Neuronal stem cell (in vitro differentiated cells): ENCODE measurements around the gene SYCP1.

Source experiments
- DNase-seq: peaks from one replicate; pipeline ENCODE4 v3.0.0-alpha.2; 2013; ENCODE audit warnings: low spot score
- H2AFZ ChIP-seq: one replicate; pipeline ENCODE4 v1.6.1; 2013; ENCODE audit warnings: mild to moderate bottlenecking, low read length, inconsistent platforms
- H2AK5ac ChIP-seq: 2 replicates; pipeline ENCODE4 v1.6.1; 2013; ENCODE audit warnings: low read depth, mild to moderate bottlenecking, inconsistent platforms, low read length, moderate library complexity, mixed read lengths
- H2BK120ac ChIP-seq: 2 replicates; pipeline ENCODE4 v1.6.1; 2013; ENCODE audit warnings: low read depth, mild to moderate bottlenecking, inconsistent platforms, low read length, moderate library complexity, mixed read lengths
- H2BK12ac ChIP-seq: one replicate; pipeline ENCODE4 v1.6.1; 2013; ENCODE audit warnings: low read length, inconsistent platforms
- H2BK15ac ChIP-seq: 2 replicates; pipeline ENCODE4 v1.6.1; 2013; ENCODE audit warnings: mild to moderate bottlenecking, low read length, inconsistent platforms, mixed read lengths
- H2BK5ac ChIP-seq: one replicate; pipeline ENCODE4 v1.6.1; 2013; ENCODE audit warnings: inconsistent platforms, mild to moderate bottlenecking, low read length, moderate library complexity
- H3K14ac ChIP-seq: one replicate; pipeline ENCODE4 v1.6.1; 2013; ENCODE audit warnings: low read length, inconsistent platforms
- H3K18ac ChIP-seq: 2 replicates; pipeline ENCODE4 v1.6.1; 2013; ENCODE audit warnings: low read length, inconsistent platforms
- H3K23ac ChIP-seq: 2 replicates; pipeline ENCODE4 v1.6.1; 2013; ENCODE audit warnings: low read depth, mild to moderate bottlenecking, mixed read lengths, low read length, inconsistent platforms; ENCODE audit not compliant: poor library complexity
- H3K27ac ChIP-seq: replicated peaks from 3 replicates; pipeline ENCODE4 v1.5.1; 2013; ENCODE audit warnings: low read length, inconsistent platforms
- H3K27me3 ChIP-seq, 3 experiments: 2 replicates each; pipeline ENCODE4 v1.6.1; 2013; ENCODE audit warnings: low read length in 3 of 3, mild to moderate bottlenecking in 2 of 3, inconsistent platforms in 1 of 3, low read depth in 1 of 3, mixed read lengths in 1 of 3, moderate library complexity in 1 of 3; ENCODE audit not compliant: control insufficient read depth in 3 of 3, insufficient read depth in 3 of 3
- H3K36me3 ChIP-seq, 2 donors: replicated peaks in 1 of 2; 2 replicates each; pipeline ENCODE4 v1.6.1; 2013; ENCODE audit warnings: low read length in 2 of 2; ENCODE audit not compliant: control insufficient read depth in 2 of 2, insufficient read depth in 2 of 2
- H3K4ac ChIP-seq: 2 replicates; pipeline ENCODE4 v1.6.1; 2013; ENCODE audit warnings: inconsistent platforms, mild to moderate bottlenecking, low read length, moderate library complexity
- H3K4me1 ChIP-seq, 2 donors: 1 replicate in 1 of 2; 2 replicates in 1 of 2; pipeline ENCODE4 v1.6.1; 2013; ENCODE audit warnings: low read length in 2 of 2, low read depth in 1 of 2; ENCODE audit not compliant: control insufficient read depth in 2 of 2, insufficient read depth in 1 of 2
- H3K4me2 ChIP-seq: one replicate; pipeline ENCODE4 v1.6.1; 2013; ENCODE audit warnings: mild to moderate bottlenecking, low read length, inconsistent platforms; ENCODE audit not compliant: insufficient read depth, poor library complexity, severe bottlenecking
- H3K4me3 ChIP-seq, 2 donors: 2 replicates each; pipeline ENCODE4 v1.5.1; 2013; ENCODE audit warnings: low read length in 2 of 2, mild to moderate bottlenecking in 2 of 2, inconsistent platforms in 1 of 2, moderate library complexity in 1 of 2
- H3K79me1 ChIP-seq: one replicate; pipeline ENCODE4 v1.6.1; 2013; ENCODE audit warnings: low read depth, mild to moderate bottlenecking, inconsistent platforms, low read length, moderate library complexity
- H3K9ac ChIP-seq: one replicate; pipeline ENCODE4 v1.6.1; 2013; ENCODE audit warnings: mild to moderate bottlenecking, low read depth, low read length, inconsistent platforms; ENCODE audit not compliant: poor library complexity
- H3K9me3 ChIP-seq, 2 donors: replicated peaks in 1 of 2; 2 replicates each; pipeline versions ENCODE3 to v1.6.1; 2013; ENCODE audit warnings: low read length in 2 of 2, mild to moderate bottlenecking in 2 of 2, inconsistent platforms in 1 of 2, low read depth in 1 of 2, mixed read lengths in 1 of 2, moderate library complexity in 1 of 2; ENCODE audit not compliant: control insufficient read depth in 2 of 2, insufficient read depth in 1 of 2
- H4K8ac ChIP-seq: one replicate; pipeline ENCODE4 v1.6.1; 2013; ENCODE audit warnings: low read depth, mild to moderate bottlenecking, inconsistent platforms, low read length, moderate library complexity
- H4K91ac ChIP-seq: one replicate; pipeline ENCODE4 v1.6.1; 2013; ENCODE audit warnings: low read length, low read depth, mild to moderate bottlenecking, inconsistent platforms; ENCODE audit not compliant: poor library complexity
- WGBS, 2 donors: extraction: QIAGEN DNeasy Blood & Tissue Kit; methylation state at CpG; one replicate each; pipeline ENCODE4 v1.1.7; 2013; ENCODE audit warnings: missing lambda C conversion rate in 2 of 2, mixed read lengths in 1 of 2; ENCODE audit not compliant: insufficient read length in 2 of 2, insufficient replicate concordance in 1 of 2; ENCODE audit errors: extremely low coverage in 2 of 2; 5-methylcytosine and 5-hydroxymethylcytosine counted together

Gene SYCP1

DNA sequence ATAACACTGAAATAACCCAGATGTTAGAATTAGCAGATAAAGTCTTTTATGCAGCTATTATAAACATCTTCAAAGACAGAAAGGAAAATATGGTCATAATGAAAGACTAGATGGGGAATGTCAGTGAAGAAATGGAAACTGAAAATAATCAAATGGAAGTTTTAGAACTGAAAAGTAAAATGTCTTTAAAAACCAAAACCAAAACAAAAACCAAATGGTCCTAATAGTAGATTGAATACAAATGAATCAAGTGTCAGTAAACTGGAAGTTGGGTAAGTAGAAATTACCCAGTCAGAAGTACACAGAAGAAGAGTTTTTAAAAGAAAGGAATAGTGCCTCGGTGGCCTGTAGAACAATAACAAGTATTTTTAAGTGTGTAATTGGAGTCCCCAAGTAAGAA is 72.7 kb downstream of the SYCP1 start:
- Histone ChIP-seq H4K8ac (no peak overlapping the region), H2AK5ac (no peak overlapping the region), H3K18ac (no peak overlapping the region), H3K4me1 (no peaks in the 10 kb centered on the region), H2AFZ (no peak overlapping the region), H3K27ac (no peak overlapping the region), H2BK15ac (no peak overlapping the region), H3K4me3 (no peak overlapping the region), H2BK12ac (no peak overlapping the region), H2BK5ac (no peak overlapping the region), H4K91ac (no peak overlapping the region), H3K4me2 (no peak overlapping the region), H2BK120ac (no peak overlapping the region), H3K14ac (no peak overlapping the region), H3K9me3 (no peaks in the 10 kb centered on the region), H3K36me3 (no peaks in the 10 kb centered on the region), H3K23ac (no peak overlapping the region), H3K4ac (no peak overlapping the region), H3K79me1 (no peaks in the 10 kb centered on the region), H3K27me3 (no peaks in the 10 kb centered on the region), H3K9ac (no peak overlapping the region)
- no CpG with 5 or more reads among the region's 1 CpG for WGBS, 2 donors
- DNase-seq: no peak

DNA sequence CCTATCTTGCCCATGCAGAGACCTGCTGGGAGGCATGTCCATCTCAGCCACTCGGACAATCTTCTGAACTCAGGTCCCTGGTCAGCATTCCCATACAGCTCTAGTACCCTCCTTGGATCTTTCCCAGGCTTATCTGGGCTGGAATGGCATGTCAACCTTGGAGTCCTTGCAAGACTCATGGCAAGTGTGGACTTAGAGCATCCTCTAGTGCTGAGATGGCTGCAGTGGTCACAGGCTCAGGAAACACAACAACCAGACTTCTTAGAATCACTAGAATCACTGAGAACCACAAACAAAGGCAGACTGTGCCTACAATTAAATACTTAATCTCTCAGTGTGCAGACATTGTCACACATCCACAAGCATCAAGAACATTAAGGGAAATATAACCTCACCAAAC is 101.9 kb downstream of the SYCP1 start:
- H3K18ac ChIP-seq: no peak overlapping the region
- peak; percentile 17 for DNase-seq
- no peak overlapping the region for H3K4me3 ChIP-seq
- H3K36me3 ChIP-seq: no peaks in the 10 kb centered on the region
- no peak overlapping the region for H3K9ac ChIP-seq
- no peak overlapping the region for H3K4ac ChIP-seq
- H2AFZ ChIP-seq: no peak overlapping the region
- H2AK5ac ChIP-seq: no peak overlapping the region
- H3K23ac ChIP-seq: no peak overlapping the region
- no peak overlapping the region for H4K8ac ChIP-seq
- no peaks in the 10 kb centered on the region for H3K4me1 ChIP-seq
- no peaks in the 10 kb centered on the region for H3K9me3 ChIP-seq
- no peaks in the 10 kb centered on the region for H3K79me1 ChIP-seq
- no peak overlapping the region for H3K27ac ChIP-seq
- H2BK5ac ChIP-seq: no peak overlapping the region
- no peak overlapping the region for H4K91ac ChIP-seq
- no peak overlapping the region for H3K14ac ChIP-seq
- WGBS, 2 donors: no CpG with 5 or more reads among the region's 1 CpG
- no peak overlapping the region for H2BK15ac ChIP-seq
- H3K4me2 ChIP-seq: no peak overlapping the region
- H2BK12ac ChIP-seq: no peak overlapping the region
- H3K27me3 ChIP-seq: no peaks in the 10 kb centered on the region
- H2BK120ac ChIP-seq: no peak overlapping the region

DNA sequence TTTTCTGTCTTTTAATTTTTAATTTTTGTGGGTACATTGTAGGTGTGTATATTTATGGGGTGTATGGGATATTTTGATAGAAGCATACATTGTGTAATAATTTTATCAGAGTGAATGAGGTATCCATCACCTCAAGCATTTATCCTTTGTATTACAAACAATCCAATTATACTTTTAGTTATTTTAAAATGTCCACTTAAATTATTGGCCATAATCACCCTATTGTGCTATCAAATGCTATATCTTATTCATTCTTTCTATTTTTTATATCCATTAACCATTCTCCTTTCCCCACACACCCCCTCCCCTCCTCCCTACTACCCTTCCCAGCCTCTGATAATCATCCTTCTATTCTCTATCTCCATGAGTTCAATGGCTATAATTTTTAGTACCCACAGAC is 104.8 kb downstream of the SYCP1 start:
- no peak overlapping the region for H3K4ac ChIP-seq
- H3K9ac ChIP-seq: no peak overlapping the region
- H3K36me3 ChIP-seq: no peaks in the 10 kb centered on the region
- no peak for DNase-seq
- H2BK15ac ChIP-seq: no peak overlapping the region
- no peak overlapping the region for H3K23ac ChIP-seq
- H3K18ac ChIP-seq: no peak overlapping the region
- no peaks in the 10 kb centered on the region for H3K27me3 ChIP-seq
- H3K9me3 ChIP-seq: no peaks in the 10 kb centered on the region
- no peak overlapping the region for H2BK12ac ChIP-seq
- no peaks in the 10 kb centered on the region for H3K79me1 ChIP-seq
- no peaks in the 10 kb centered on the region for H3K4me1 ChIP-seq
- no peak overlapping the region for H3K27ac ChIP-seq
- no peak overlapping the region for H2AK5ac ChIP-seq
- no peak overlapping the region for H3K14ac ChIP-seq
- no peak overlapping the region for H2BK5ac ChIP-seq
- H3K4me2 ChIP-seq: no peak overlapping the region
- no peak overlapping the region for H2BK120ac ChIP-seq
- H4K91ac ChIP-seq: no peak overlapping the region
- H3K4me3 ChIP-seq: no peak overlapping the region
- H2AFZ ChIP-seq: no peak overlapping the region
- H4K8ac ChIP-seq: no peak overlapping the region

DNA sequence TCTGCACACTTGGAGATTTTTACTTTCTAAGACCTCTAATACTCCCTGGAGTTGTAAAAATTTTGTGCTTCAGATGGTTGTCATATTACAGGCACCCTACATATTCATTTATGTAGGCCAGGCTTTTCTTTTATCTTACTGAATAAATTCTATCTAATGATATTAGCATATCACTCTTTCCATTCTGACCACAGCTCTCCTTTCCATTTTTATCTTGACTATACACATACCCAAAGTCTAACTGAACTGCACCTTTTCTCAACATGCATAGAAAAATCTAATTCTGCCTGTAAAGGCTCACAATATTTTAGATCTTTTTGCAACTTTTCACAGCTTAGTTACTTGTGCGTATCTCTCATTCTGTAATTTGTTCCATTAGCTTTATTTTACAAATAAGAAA is 122.2 kb downstream of the SYCP1 start:
- Histone ChIP-seq H2AK5ac (no peak overlapping the region), H3K9me3 (no peaks in the 10 kb centered on the region), H2BK5ac (no peak overlapping the region), H3K4me2 (no peak overlapping the region), H2BK12ac (no peak overlapping the region), H3K18ac (no peak overlapping the region), H3K23ac (no peak overlapping the region), H3K4ac (no peak overlapping the region), H2BK120ac (no peak overlapping the region), H3K4me3 (no peak overlapping the region), H3K27me3 (no peaks in the 10 kb centered on the region), H3K14ac (no peak overlapping the region), H3K4me1 (no peaks in the 10 kb centered on the region), H3K79me1 (no peaks in the 10 kb centered on the region), H4K91ac (no peak overlapping the region), H3K27ac (no peak overlapping the region), H2BK15ac (no peak overlapping the region), H3K9ac (no peak overlapping the region), H4K8ac (no peak overlapping the region), H2AFZ (no peak overlapping the region), H3K36me3 (no peaks in the 10 kb centered on the region)
- no CpG with 5 or more reads among the region's 1 CpG for WGBS, 2 donors
- no peak for DNase-seq
